H1 (cell line): ENCODE data around the gene TBCD. TPM values are rescaled to one million over a fixed set of nuclear protein-coding genes. Genes with fewer than 3 reads are reported as not detected.

Experiments
- CTCF ChIA-PET: fragments of 300-600 bp; sonication (Branson Sonifier 250); formaldehyde crosslinking; loops from one replicate; lab custom pipeline; 2021; ENCODE audit not compliant: partially characterized antibody; lab: Charles Lee
- POLR2A ChIA-PET: fragments of 300-600 bp; sonication (Branson Sonifier 250); formaldehyde crosslinking; loops from one replicate; lab custom pipeline; 2021; ENCODE audit warnings: inconsistent platforms; ENCODE audit not compliant: partially characterized antibody; lab: Charles Lee
- DNase-seq, 2 experiments: peaks; one replicate each; pipeline versions ENCODE4 v3.0.0 to v3.0.0-alpha.2; 2010 to 2022; ENCODE audit warnings: low spot score in 2 of 2, low read depth in 1 of 2, mixed read lengths in 1 of 2
- FAIRE-seq: peaks from 2 replicates; lab custom pipeline; 2011; peaks lifted over from hg19 to GRCh38; lab: Jason Lieb, UNC
- H2AFZ ChIP-seq: 2 replicates; pipeline ENCODE4 v1.8.1; 2012; ENCODE audit warnings: low read length, inconsistent platforms
- H2AK5ac ChIP-seq: 2 replicates; pipeline ENCODE4 v1.6.1; 2013; ENCODE audit warnings: low read depth, low read length
- H2BK120ac ChIP-seq: replicated peaks from 2 replicates; pipeline ENCODE3; 2013; ENCODE audit warnings: low read depth, low read length, inconsistent platforms
- H2BK12ac ChIP-seq: 2 replicates; pipeline ENCODE4 v1.6.1; 2013; ENCODE audit warnings: low read depth, low read length
- H2BK15ac ChIP-seq: 2 replicates; pipeline ENCODE4 v1.6.1; 2013; ENCODE audit warnings: low read length
- H2BK20ac ChIP-seq: 2 replicates; pipeline ENCODE4 v1.6.1; 2013; ENCODE audit warnings: low read length
- H2BK5ac ChIP-seq: 2 replicates; pipeline ENCODE4 v1.6.1; 2013; ENCODE audit warnings: low read depth, low read length
- H3K14ac ChIP-seq: 2 replicates; pipeline ENCODE4 v1.6.1; 2013; ENCODE audit warnings: inconsistent platforms; ENCODE audit not compliant: insufficient read length
- H3K18ac ChIP-seq: 2 replicates; pipeline ENCODE4 v1.6.1; 2013; ENCODE audit warnings: low read length; ENCODE audit errors: extremely low read depth
- H3K23ac ChIP-seq: 2 replicates; pipeline ENCODE4 v1.6.1; 2013; ENCODE audit warnings: inconsistent platforms; ENCODE audit not compliant: insufficient read length
- H3K23me2 ChIP-seq: 2 replicates; pipeline ENCODE4 v1.6.1; 2013; ENCODE audit warnings: low read depth, low read length
- H3K27ac ChIP-seq: 2 replicates; pipeline ENCODE4 v1.6.1; 2011; ENCODE audit warnings: low read depth, low read length, inconsistent platforms
- H3K27me3 ChIP-seq, 4 experiments: replicated peaks in 1 of 4; 1 replicate in 1 of 4; 2 replicates in 3 of 4; pipeline versions ENCODE4 v1.6.1 to v1.8.1; 2011 to 2013; ENCODE audit warnings: low read length in 3 of 4, mild to moderate bottlenecking in 3 of 4, inconsistent platforms in 2 of 4, mixed read lengths in 2 of 4, moderate library complexity in 1 of 4; ENCODE audit not compliant: control insufficient read depth in 3 of 4, insufficient read depth in 3 of 4; ENCODE audit errors: extremely low read depth in 1 of 4
- H3K36me3 ChIP-seq, 4 experiments: 2 replicates each; pipeline versions ENCODE4 v1.6.1 to v1.8.1; 2011 to 2013; ENCODE audit warnings: mild to moderate bottlenecking in 4 of 4, low read length in 3 of 4, moderate library complexity in 2 of 4, control low read depth in 1 of 4, inconsistent platforms in 1 of 4; ENCODE audit not compliant: insufficient read depth in 4 of 4, control insufficient read depth in 2 of 4
- H3K4ac ChIP-seq: replicated peaks from 2 replicates; pipeline ENCODE3; 2013; ENCODE audit warnings: low read length, low read depth, mixed read lengths, inconsistent platforms; ENCODE audit not compliant: insufficient read length
- H3K4me1 ChIP-seq, 4 experiments: replicated peaks in 1 of 4; 1 replicate in 1 of 4; 2 replicates in 3 of 4; pipeline versions ENCODE4 v1.6.1 to v1.8.1; 2011 to 2013; ENCODE audit warnings: low read length in 3 of 4, inconsistent platforms in 2 of 4, mixed read lengths in 1 of 4; ENCODE audit not compliant: insufficient read depth in 4 of 4, control insufficient read depth in 3 of 4
- H3K4me2 ChIP-seq, 2 experiments: 2 replicates each; pipeline versions ENCODE4 v1.6.1 to v1.8.1; 2011 to 2013; ENCODE audit warnings: low read depth in 2 of 2, low read length in 2 of 2, control low read depth in 1 of 2, inconsistent platforms in 1 of 2, mild to moderate bottlenecking in 1 of 2; ENCODE audit not compliant: insufficient read depth in 1 of 2
- H3K4me3 ChIP-seq, 4 experiments: fragments of 200-600, 300-600 bp in 1 of 4; sonication (generic), shearing (Covaris generic), sonication (Bioruptor Twin) in 1 of 4; 2 replicates each; pipeline versions ENCODE4 v1.5.1 to v1.8.1; 2011 to 2016; ENCODE audit warnings: low read length in 4 of 4, low read depth in 3 of 4, control low read depth in 2 of 4, inconsistent platforms in 2 of 4, mild to moderate bottlenecking in 2 of 4, mixed read lengths in 1 of 4, moderate library complexity in 1 of 4; ENCODE audit not compliant: insufficient read depth in 2 of 4; ENCODE audit errors: extremely low read depth in 1 of 4
- H3K56ac ChIP-seq: replicated peaks from 2 replicates; pipeline ENCODE3; 2013; ENCODE audit warnings: low read depth, mild to moderate bottlenecking, mixed read lengths, low read length, inconsistent platforms; ENCODE audit not compliant: insufficient read length
- H3K79me1 ChIP-seq: 2 replicates; pipeline ENCODE4 v1.6.1; 2013; ENCODE audit warnings: low read depth, low read length, control low read depth
- H3K79me2 ChIP-seq, 2 experiments: 2 replicates each; pipeline versions ENCODE4 v1.6.1 to v1.8.1; 2012 to 2013; ENCODE audit warnings: low read length in 2 of 2, mild to moderate bottlenecking in 2 of 2, inconsistent platforms in 1 of 2; ENCODE audit not compliant: insufficient read depth in 2 of 2, control insufficient read depth in 1 of 2
- H3K9ac ChIP-seq, 4 experiments: replicated peaks in 1 of 4; 1 replicate in 1 of 4; 2 replicates in 3 of 4; pipeline versions ENCODE4 v1.6.1 to v1.8.1; 2011 to 2013; ENCODE audit warnings: low read depth in 3 of 4, low read length in 3 of 4, control low read depth in 2 of 4, mild to moderate bottlenecking in 2 of 4, moderate library complexity in 2 of 4, inconsistent platforms in 1 of 4; ENCODE audit errors: extremely low read depth in 1 of 4
- H3K9me3 ChIP-seq, 2 experiments: 2 replicates each; pipeline versions ENCODE4 v1.6.1 to v1.8.1; 2012 to 2013; ENCODE audit warnings: mild to moderate bottlenecking in 2 of 2, moderate library complexity in 2 of 2, control low read depth in 1 of 2, inconsistent platforms in 1 of 2, low read depth in 1 of 2, low read length in 1 of 2, mixed read lengths in 1 of 2; ENCODE audit not compliant: insufficient read depth in 2 of 2
- H4K20me1 ChIP-seq, 2 experiments: replicated peaks in 1 of 2; 2 replicates each; pipeline versions ENCODE3 to v1.8.1; 2011 to 2013; ENCODE audit warnings: inconsistent platforms in 2 of 2, low read length in 2 of 2, mild to moderate bottlenecking in 1 of 2; ENCODE audit not compliant: insufficient read depth in 2 of 2, control insufficient read depth in 1 of 2
- H4K5ac ChIP-seq: 2 replicates; pipeline ENCODE4 v1.6.1; 2013; ENCODE audit warnings: low read length, low read depth, mixed read lengths, inconsistent platforms; ENCODE audit not compliant: insufficient read length
- H4K8ac ChIP-seq: 2 replicates; pipeline ENCODE4 v1.8.0; 2013; ENCODE audit warnings: mild to moderate bottlenecking, moderate library complexity, low read length, inconsistent platforms; ENCODE audit not compliant: insufficient read depth; ENCODE audit errors: extremely low read depth
- H4K91ac ChIP-seq: replicated peaks from 2 replicates; pipeline ENCODE3; 2013; ENCODE audit warnings: low read length, mixed read lengths, inconsistent platforms; ENCODE audit not compliant: insufficient read length
- CTCF ChIP-seq, 3 experiments: IDR thresholded peaks; 1 replicate in 2 of 3; 2 replicates in 1 of 3; pipeline versions ENCODE4 v1.5.1 to v1.6.1; 2011; ENCODE audit warnings: low read length in 3 of 3, mild to moderate bottlenecking in 3 of 3, inconsistent platforms in 2 of 3, low read depth in 1 of 3, moderate library complexity in 1 of 3; ENCODE audit not compliant: insufficient read depth in 1 of 3; ENCODE audit errors: control extremely low read depth in 1 of 3
- E2F6 ChIP-seq: IDR thresholded peaks from 2 replicates; pipeline ENCODE4 v1.6.1; 2012; ENCODE audit warnings: inconsistent platforms
- FOSL1 ChIP-seq: IDR thresholded peaks from 2 replicates; pipeline ENCODE4 v1.6.1; 2011; ENCODE audit warnings: mild to moderate bottlenecking, low read depth, low read length, moderate library complexity; ENCODE audit not compliant: insufficient read depth
- JUN ChIP-seq: IDR thresholded peaks from 2 replicates; pipeline ENCODE4 v1.6.1; 2011; ENCODE audit warnings: low read depth, mild to moderate bottlenecking, improper control_type of control experiment, low read length
- POU5F1 ChIP-seq: IDR thresholded peaks from 2 replicates; pipeline ENCODE4 v1.6.1; 2011; ENCODE audit warnings: low read depth, mild to moderate bottlenecking, low read length, moderate library complexity
- WGBS, 2 experiments: shearing (Covaris generic) in 1 of 2; methylation state at CpG; one replicate each; pipeline versions ENCODE4 v1.1.6 to v1.1.7; 2013 to 2015; ENCODE audit warnings: low lambda C conversion rate in 2 of 2, mixed read lengths in 2 of 2, inconsistent platforms in 1 of 2, low coverage in 1 of 2, missing lambda C conversion rate in 1 of 2; ENCODE audit not compliant: insufficient replicate concordance in 2 of 2, insufficient coverage in 1 of 2, insufficient read length in 1 of 2; ENCODE audit errors: extremely low coverage in 1 of 2, missing lambda C conversion rate in 1 of 2; 5-methylcytosine and 5-hydroxymethylcytosine counted together
- polyA plus RNA-seq, 7 experiments: library from polyadenylated mRNA; depleted of rRNA in 3 of 7; stranded (reverse) in 5 of 7; unstranded in 2 of 7; fragments of >200 nt in 5 of 7; fragments of 200-250 nt in 2 of 7; gene quantifications; 1 replicate in 5 of 7; 2 replicates in 1 of 7; 4 replicates in 1 of 7; pipeline versions ENCODE4 v1.2.1 to v1.2.3, GENCODE V29; 2011 to 2013; ENCODE audit warnings: missing spikeins in 2 of 7, mixed read lengths in 2 of 7
- total RNA-seq: library from RNA; stranded (reverse); fragmentation: NEBNext Ultra II Directional; extraction: Animal tissue kit (Norgen Biotek cat#: 25700); gene quantifications from 2 replicates; pipeline ENCODE4 v1.2.1, GENCODE V29; 2021
- TF ChIP-seq, protein P1 (sequence below): IDR thresholded peaks from 2 replicates; pipeline ENCODE4 v1.6.1; 2011; ENCODE audit warnings: low read length, improper control_type of control experiment

TBCD gene
- total and polyA plus RNA-seq, 2 of the 8 experiments (the other 6 are each of a cell fraction or from before 2014, with no cell fraction given): 118 to 162 TPM

DNA sequence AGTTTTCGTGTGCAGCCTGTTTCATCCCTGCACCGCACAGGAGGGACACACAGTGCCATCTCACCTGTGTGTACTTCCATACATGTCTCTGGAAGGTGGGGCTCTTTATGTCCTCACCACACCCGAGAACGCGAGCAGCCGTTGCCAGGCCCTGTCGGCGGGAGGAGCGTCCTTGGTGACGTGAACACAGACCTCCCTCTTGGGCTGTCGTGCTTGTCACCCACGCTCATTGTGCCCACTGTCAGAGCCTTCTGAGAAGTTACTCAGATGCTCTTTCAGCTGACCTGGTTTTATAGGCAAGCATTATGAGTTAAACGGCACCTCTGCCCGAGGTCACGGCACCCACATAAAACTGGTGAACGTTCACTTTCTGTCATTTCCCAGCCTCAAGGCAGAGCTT is 47.7 kb downstream of the TBCD start:
- H3K9ac ChIP-seq: no peak overlapping the region
- no peak overlapping the region for H2BK120ac ChIP-seq
- H2BK12ac ChIP-seq: no peak overlapping the region
- no peak overlapping the region for H3K27ac ChIP-seq
- no peak overlapping the region for H2AFZ ChIP-seq
- H3K27me3 ChIP-seq: no peaks in the 10 kb centered on the region
- peaks cover 2 to 4% of the 10 kb centered on the region in 2 experiments for H4K20me1 ChIP-seq
- H3K23me2 ChIP-seq: no peaks in the 10 kb centered on the region; the same call in 1 of the 2 replicates
- no peak overlapping the region for H4K91ac ChIP-seq
- H3K23ac ChIP-seq: no peak overlapping the region
- ChIA-PET CTCF (interaction anchor here (0.7 kb wide), 1 partner anchor 105 kb away, joined by 3 read pairs; no protein-coding TSS in a partner anchor), POLR2A (no interaction called here)
- no peak overlapping the region for H3K4ac ChIP-seq
- H3K4me3 ChIP-seq: no peak overlapping the region
- no peak overlapping the region for H3K4me2 ChIP-seq
- no peak overlapping the region for H3K14ac ChIP-seq
- peaks cover 16 to 19% of the 10 kb centered on the region in 2 experiments for H3K9me3 ChIP-seq
- FAIRE-seq: no peak
- H2BK5ac ChIP-seq: no peak overlapping the region
- DNase-seq: no peak
- no peak overlapping the region for H3K56ac ChIP-seq
- peaks cover 2 to 36% (median 24%) of the 10 kb centered on the region in 4 experiments; a peak in 6 of 8 replicates for H3K36me3 ChIP-seq
- H2BK15ac ChIP-seq: no peak overlapping the region
- no peaks in the 10 kb centered on the region; a peak in 1 of 7 replicates for H3K4me1 ChIP-seq
- H4K5ac ChIP-seq: no peak overlapping the region
- H2BK20ac ChIP-seq: no peak overlapping the region
- 96% methylated on average over 16 of the region's 16 CpGs; no CpG with 5 or more reads in 1 of the 2 experiments for WGBS, 2 experiments
- H4K8ac ChIP-seq: no peak overlapping the region
- peaks cover 14% of the 10 kb centered on the region; the same call in 1 of the 2 replicates for H3K79me1 ChIP-seq
- H2AK5ac ChIP-seq: no peak overlapping the region
- no peak overlapping the region for H3K18ac ChIP-seq
- H3K79me2 ChIP-seq: peaks cover 0 to 40% of the 10 kb centered on the region in 2 experiments; a peak in 2 of 4 replicates
- TF ChIP-seq E2F6 (no peak), POU5F1 (no peak), CTCF (IDR thresholded peaks at IDR 0.05; ENCODE audit: control extremely low read depth in 1 of 3, insufficient read depth in 1 of 3, low read depth in 1 of 3, low read length in 3 of 3) (no peak), JUN (no peak), FOSL1 (no peak)
- TF ChIP-seq, protein P1, sequence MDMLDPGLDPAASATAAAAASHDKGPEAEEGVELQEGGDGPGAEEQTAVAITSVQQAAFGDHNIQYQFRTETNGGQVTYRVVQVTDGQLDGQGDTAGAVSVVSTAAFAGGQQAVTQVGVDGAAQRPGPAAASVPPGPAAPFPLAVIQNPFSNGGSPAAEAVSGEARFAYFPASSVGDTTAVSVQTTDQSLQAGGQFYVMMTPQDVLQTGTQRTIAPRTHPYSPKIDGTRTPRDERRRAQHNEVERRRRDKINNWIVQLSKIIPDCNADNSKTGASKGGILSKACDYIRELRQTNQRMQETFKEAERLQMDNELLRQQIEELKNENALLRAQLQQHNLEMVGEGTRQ: no peak
